Measurements from ENCODE around the gene SEC24B. TPM values are rescaled to one million over a fixed set of nuclear protein-coding genes. Genes with fewer than 3 reads are reported as not detected.
A peak's percentile ranks its signal among the peaks of the same experiment; 100 is the strongest.
"Not testable (repeated sequence)": the region's sequence is repeated elsewhere in the genome, so short reads cannot be mapped to it uniquely, and the experiment has no call there.

Gene SEC24B
- total RNA-seq, 1 experiment from 2014 or later: 23.1 TPM

GRCh38 chr4:109574931-109575804 is 141.6 kb downstream of the SEC24B start:
- no peak for DNase-seq (ENCODE audit: low read depth)

DNA sequence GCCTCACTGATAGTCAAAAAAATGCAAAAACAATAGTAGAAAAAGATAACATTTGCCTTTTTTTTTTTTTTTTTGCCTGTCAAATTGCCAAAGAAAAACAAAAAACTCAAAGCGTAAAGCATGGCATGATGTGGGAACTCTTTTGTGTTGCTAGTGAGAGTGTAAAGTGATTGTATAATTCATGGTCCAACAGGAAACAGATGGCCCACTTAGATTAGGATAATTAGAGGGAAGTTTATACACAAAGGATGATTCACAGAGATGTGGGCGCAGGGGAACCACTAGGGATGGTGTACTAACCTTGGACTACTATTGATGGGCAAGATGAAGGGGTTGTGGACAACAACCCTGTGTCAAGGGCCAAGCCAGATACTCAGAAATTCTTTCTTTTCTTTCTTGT is 142.8 kb downstream of the SEC24B start:
- peak; percentile 10 for DNase-seq (ENCODE audit: low read depth)

- DNase-seq (ENCODE audit: low read depth): no peak
Measured at GRCh38 chr4:109578846-109579245, 145.2 kb downstream of the SEC24B start.

- DNase-seq (ENCODE audit: low read depth): not testable (repeated sequence)
Measured at GRCh38 chr4:109579997-109580396, 146.4 kb downstream of the SEC24B start.

DNA sequence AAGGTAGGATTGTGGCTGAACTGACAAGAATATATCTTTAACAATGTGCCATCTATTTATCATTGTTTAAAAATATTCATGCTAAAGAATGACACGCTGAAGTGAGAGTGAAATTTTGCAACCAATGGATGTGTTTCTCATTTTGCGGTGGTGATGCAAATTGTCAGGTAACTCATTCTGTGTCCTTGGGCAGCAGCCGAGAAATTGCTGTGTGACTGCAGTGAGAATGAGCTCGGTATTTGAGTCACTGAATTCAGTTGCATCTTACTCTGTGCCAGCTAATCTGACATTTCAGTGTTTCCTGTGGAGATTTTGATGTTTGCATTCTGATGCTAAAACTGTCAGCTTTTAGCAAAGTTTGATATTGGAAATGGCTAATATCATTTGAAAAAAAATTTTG is 154.6 kb downstream of the SEC24B start:
- DNase-seq (ENCODE audit: low read depth): no peak

DNA sequence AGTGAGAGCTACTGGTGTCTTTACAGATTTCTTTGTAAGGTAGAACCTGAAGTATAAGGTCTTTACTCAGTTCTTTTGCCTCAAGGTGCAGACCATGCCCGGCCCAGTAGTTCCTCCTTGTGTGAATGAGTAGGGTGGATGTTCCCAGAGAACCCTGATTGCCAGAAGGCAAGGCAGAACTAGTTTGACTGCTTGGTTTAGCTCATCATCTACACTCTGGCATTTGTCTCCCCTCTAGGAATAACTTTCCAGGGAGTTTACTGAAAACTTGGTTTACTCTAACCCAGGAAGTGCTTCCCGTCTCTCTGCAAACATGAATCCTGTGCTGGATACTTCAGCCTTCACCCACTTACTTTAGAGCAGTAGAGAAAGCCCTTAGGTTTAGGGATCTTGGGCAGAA is 155.5 kb downstream of the SEC24B start:
- DNase-seq (ENCODE audit: low read depth): no peak

DNA sequence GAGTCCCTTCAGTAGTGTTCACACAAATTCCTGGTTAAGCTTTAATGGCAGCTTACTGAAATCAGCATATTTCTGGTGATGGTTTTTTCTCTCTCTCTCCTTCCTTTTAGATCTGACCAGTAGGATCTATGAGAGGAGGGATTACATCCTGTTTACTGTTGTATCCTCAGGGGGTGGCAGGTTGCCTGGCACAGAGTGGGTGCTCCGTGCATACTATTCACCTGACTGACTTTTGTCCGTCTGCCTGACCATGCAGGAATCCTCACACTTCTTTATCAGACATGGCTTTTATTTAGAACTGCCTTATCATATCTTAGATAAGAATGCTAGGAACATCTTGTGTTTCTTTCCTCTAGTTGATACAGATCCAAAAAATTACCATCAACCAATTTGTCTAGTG is 156.0 kb downstream of the SEC24B start:
- DNase-seq (ENCODE audit: low read depth): no peak

Small RNAs within 50 kb of the gene (small RNA-seq; reads per million reads assigned to genes)
- 0.14 reads per million for gene MIR576
- not detected for gene RN7SL55P

Other genes with a start within 250 kb of the SEC24B start
- 0.06 TPM in 1 of 2 replicates, not detected in the other for gene COL25A1, start 131.2 kb upstream of the SEC24B start, total RNA-seq (2014; rRNA removed; shearing (Covaris generic))
- gene MCUB, start 126.4 kb downstream of the SEC24B start, total RNA-seq (2014; rRNA removed; shearing (Covaris generic)): 50.1 and 92.6 TPM in 2 replicates